Stromal cell of bone marrow (primary cell): ENCODE data around the gene SIGLEC10.

Experiments
- DNase-seq: peaks from one replicate; pipeline ENCODE4 v3.0.0-alpha.2; 2012; ENCODE audit warnings: low read depth

Gene SIGLEC10

DNA sequence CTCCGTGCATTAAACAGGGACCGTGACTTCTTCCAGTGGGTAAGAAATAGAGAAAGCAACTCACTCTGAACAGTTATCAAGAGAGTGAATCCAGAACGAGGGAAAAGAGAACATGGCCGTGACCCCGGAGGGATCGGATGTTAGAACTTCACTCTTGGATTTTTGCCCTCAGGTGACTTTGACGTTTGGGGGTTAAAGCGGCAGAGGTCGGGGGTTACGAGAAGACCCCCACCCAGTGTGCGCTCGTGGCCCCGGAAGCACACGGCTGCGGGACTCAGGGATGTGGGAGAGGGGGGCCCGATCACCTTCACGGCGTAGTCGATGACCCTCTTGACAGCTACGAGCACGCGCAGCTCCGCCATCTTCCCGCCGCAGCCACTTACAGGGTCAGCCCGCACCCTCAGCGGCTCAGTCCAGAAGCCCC is 51.5 kb downstream of the SIGLEC10 start, which contains the start of gene ETFB:
TSS of gene ETFB (minus strand) at position 424 of the 424 bp plus-strand sequence. CDS start at position 362, 62 bp downstream.
- DNase-seq: no peak

DNA sequence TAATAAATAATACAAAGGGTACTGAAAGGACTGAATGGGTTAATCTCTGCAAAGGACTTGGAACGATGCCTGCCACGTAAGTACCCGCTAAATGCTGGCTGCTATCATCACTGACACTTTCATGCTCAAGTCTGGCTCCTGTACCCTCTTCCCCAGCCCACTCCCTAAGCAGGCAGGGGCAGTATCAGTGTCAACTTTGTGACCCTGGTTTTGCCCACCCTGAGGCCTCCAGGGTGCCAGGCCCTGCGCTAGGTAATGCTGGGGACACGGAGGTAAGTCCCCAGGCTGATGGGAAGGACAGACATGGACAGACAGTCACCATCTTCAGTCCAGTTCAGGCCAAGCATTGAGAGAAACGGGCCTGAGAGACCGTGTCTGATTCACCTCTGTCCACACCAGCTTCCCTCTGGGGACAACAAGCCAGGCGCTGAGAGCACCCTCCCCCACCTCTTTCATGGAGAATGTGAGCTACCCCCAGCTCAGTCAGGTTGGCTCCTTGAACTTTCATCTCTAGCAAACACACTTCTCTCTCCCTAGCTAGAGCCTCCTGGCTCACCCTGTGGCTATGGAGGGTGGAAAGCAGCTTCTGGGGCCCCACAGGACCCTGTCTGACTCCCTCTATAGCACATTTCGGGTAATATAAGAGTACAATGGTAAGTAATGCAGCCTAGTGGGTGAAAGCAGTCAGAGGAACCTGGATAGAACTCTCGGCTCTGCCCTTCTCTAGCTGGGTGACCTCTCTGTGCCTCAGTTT is 52.1 kb downstream of the SIGLEC10 start:
- no peak for DNase-seq

DNA sequence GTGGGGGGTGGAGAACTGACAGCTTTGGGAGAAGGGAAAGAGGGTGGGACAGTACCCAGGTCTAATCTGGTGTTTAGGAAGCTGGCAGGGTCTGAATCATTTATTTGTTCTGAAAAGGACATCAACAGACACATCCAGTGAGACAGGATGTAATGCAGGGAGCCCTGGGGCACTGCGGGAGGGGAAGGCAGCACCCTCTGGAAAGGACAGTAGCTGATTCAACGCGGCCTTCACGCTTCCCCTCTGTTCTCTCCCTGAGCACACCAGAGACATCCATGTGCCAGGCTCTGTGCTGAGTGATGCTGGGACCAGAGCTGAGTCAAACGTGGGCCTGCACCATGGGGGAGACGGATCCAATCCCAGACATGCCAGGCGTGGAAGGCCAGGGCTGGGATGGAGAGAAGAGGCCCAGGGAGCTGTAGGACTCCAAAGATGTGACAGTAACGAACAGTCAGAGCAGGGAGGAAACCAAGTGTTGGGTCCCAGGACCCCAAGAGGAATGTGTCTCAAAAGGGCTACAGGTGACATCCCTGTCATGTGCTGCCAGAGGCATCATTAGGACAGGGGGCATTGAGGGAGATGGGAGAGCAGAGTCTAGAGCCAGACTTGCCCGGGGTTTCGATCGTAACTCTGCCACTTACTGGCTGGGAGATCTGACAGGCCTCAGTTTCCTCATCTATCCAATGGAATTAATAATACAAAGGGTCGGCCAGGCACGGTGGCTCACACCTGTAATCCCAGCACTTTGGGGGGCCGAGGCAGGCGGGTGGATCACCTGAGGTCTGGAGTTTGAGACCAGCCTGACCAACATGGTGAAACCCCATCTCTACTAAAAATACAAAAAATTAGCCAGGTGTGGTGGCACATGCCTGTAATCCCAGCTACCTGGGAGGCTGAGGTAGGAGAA is 53.0 kb downstream of the SIGLEC10 start:
- DNase-seq: no peak

DNA sequence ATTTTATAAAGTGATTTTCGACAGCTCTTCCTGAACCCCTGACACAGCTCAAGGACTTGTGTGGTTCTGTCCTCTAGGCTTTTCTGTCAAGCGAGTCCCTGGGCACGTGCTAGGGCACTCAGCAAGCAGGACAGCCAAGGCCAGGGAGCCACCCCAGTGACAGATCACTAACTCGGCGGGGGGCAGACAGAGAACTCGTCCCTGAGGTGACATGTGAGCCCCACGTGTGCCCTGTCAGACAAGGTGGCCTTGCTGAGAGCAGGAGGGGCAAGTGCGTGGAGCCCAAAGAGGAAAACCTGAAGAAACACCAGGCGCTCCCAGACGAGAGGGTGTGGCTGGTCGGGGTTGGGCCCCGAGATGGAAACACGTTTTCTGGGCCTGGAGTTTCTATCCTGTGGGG is 56.2 kb downstream of the SIGLEC10 start:
- no peak for DNase-seq
